GM19328 (cell line): ENCODE measurements around the gene PYDC1.
"Not testable (repeated sequence)": the region's sequence is repeated elsewhere in the genome, so short reads cannot be mapped to it uniquely, and the experiment has no call there.

Experiments used
- ATAC-seq: cut with Tn5 transposase; IDR thresholded peaks from one replicate; pipeline ENCODE4 v1.9.1; 2021; ENCODE audit warnings: mild to moderate bottlenecking, moderate library complexity; ENCODE audit not compliant: unreplicated experiment

Gene PYDC1

DNA sequence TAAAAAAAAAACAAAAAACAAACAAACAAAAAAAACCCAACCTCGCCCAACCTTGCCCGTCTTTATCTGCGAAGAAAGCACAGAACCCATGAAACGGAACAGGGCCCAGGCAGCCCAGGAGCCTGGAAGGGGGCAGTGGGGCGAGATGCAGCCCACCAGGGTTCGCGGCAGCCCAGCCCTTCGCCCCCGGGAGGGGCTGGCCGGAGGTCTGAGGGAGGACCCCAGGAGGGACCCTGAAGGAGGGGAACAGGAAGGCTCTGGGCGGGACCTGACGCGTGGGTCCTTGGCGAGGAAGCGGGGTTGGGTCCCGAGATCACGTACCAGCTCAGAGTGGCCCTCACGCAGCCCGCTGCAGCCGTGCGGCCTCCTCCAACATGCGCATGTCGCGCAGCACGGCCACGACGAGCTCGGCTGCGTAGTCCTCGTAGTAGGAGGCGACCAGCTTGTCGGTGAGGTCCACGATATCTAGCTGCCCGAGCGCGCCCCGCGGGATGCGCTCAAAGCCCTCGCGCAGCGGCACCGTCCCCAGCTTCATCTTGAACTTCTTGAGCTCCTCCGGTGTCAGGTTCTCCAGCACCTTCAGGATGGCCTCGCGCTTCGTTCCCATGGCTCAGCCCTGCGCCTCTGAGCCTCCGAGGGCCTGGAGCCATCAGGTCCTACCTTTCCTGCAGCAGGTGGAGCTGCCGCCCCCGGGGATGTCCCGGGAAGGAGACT, at the start of gene PYDC1:
TSS of gene PYDC1 (minus strand) at position 714 of the 714 bp plus-strand sequence. CDS start at position 607, 107 bp downstream.
- no peak for ATAC-seq

DNA sequence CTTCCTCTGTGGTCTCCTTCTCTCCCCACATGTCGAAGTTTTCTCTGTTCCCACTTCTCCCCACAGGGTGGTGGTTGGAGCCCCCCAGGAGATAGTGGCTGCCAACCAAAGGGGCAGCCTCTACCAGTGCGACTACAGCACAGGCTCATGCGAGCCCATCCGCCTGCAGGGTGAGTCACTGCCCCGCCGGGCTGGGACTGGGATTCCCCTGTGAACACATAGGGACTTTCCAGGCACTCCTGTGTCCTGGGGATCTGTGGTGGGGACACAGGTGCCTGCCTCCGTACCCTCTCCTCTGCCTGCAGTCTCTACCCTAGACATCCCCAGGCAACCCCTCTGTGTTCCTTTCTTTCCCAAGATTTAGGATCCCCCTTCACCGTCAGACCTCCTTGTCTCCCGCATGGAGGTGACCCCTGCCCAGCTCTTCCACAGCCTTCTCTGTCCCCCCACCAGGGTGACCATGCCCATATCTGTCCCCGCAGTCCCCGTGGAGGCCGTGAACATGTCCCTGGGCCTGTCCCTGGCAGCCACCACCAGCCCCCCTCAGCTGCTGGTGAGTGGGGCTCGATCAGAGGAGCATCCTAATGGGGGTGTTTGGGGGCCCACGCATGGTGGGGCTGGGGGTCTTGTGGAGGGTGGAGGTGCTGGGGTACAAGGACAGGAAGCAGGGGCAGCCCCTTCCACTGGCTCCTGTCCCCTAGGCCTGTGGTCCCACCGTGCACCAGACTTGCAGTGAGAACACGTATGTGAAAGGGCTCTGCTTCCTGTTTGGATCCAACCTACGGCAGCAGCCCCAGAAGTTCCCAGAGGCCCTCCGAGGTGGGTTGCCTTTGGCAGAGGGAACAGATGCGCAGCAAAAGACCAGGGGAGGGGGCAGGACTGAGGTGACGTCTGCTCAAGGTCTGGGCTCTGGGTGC, 48.7 kb upstream of the PYDC1 start:
- ATAC-seq, result peak; percentile 69

DNA sequence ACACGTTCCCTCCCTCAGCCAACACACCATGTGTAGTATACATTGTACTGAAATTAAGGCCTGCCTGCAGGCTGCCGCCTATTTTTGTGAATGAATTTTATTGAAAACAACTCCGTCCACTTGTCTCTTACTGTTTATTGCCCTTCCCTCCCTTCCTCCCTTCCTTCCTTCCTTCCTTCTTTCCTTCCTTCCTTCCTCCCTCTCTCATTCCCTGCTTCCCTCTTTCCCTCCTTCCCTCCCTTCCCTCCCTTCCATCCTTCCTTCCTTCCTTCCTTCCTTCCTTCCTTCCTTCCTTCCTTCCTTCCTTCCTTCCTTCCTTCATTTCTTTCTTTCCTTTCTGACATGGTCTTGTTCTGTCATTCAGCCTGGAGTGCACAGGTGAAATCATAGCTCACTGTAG, 45.1 kb upstream of the PYDC1 start:
- ATAC-seq, result no peak

DNA sequence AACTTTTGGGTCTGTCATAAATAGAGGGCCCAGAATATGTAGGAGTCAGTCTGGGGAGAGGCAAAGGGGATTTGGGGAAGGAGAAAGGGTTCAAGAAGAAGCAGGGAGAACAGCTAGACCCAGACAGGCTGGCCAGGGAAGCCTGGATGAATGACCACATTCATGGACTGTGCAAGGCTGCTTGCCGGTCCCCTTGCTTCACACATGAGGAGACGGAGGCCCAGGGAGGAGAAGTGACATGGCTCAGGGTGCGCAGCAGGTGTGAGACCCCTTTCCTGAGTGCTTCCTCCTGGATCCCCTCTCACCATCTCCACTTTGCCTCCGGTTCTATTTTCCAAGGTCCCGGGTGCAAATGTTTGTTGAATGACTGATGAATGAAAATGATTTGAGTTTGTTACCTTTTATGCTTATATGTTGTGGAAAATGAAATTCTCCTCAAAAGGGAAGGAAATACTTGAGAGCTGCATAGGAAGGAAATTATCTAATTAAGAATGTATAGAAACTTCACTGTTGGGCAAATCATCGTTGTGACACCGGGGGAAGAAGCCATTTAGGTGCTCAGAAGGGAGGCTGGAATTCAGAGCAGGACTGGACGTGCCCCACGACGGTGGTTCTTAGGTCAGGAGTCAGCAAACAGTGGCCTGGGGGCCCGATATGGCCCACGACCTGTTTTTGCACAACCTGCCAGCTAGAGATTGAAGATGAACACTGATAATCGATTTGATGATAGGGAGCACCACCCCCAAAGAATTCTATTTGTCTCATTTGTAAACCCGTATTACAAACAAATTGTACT, 43.4 kb upstream of the PYDC1 start:
- no peak for ATAC-seq

DNA sequence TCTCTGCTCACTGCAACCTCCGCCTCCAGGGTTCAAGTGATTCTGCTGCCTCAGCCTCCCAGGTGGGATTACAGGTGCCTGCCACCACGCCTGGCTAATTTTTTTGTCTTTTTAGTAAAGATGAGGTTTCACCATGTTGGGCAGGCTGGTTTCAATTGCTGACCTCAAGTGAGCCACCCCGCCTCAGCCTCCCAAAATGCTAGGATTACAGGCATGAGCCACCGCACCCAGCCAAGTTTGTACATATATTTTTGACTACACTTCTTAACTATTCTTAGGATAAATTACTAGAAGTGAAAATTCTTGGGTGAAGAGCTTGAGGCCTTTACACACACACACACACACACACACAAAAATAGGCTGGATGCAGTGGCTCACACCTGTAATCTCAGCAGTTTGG, 41.4 kb upstream of the PYDC1 start:
- no peak for ATAC-seq

DNA sequence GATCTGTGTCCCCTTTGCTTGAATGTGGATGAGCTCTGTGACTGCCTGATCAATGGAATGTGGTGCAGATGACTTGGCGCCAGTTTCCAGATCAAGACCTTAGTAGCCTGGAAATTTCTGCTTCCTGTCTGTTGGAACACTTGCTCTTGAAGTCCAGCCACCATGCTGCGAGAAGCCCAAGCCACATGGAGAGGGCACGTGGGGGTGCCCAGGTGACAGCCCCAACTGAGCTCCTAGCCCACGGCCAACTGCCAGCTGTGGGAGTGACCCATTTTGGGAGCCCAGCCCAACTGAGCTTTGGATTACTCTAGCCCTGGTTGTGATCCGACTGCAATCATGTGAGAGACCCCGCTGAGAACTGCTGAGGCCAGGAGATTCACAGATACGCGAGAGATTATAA, 39.5 kb upstream of the PYDC1 start:
- ATAC-seq, result no peak

DNA sequence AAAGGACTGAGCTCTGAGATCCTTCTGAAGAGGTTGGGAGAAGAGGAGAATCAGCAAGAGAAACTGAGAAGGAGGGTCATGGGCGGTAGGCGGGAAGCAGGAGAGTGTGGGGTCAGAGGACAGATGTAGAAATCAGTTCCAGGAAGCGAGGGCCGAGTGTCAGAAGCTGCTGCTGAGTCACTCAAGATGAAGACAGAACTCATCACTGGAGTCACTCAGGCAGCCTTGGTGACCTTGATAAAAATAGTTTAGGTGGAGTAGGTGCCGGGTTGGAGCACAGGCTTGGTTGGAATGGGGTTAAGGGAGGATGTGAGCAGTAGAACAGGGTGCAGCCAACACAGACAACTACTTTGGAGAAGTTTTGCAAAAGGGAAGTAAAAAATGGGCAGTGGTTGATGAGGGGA, 36.7 kb upstream of the PYDC1 start:
- no peak for ATAC-seq

DNA sequence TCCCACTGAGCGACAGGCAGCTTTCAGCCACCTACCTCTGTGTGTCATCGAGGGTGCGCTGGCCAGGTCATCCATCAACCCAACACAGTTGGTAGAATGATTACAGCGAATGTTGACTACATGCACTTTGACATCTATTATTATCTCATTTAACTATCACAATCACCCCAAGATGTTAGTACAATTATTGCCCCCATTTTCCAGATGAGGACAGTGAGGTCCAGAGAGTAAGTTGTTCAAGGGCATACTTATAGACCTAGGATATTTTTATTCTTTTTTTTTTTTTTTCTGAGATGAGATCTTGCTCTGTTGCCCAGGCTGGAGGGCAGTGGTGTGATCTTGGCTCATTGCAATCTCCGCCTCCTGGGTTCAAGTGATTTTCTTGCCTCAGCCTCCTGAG, 34.5 kb upstream of the PYDC1 start:
- no peak for ATAC-seq

DNA sequence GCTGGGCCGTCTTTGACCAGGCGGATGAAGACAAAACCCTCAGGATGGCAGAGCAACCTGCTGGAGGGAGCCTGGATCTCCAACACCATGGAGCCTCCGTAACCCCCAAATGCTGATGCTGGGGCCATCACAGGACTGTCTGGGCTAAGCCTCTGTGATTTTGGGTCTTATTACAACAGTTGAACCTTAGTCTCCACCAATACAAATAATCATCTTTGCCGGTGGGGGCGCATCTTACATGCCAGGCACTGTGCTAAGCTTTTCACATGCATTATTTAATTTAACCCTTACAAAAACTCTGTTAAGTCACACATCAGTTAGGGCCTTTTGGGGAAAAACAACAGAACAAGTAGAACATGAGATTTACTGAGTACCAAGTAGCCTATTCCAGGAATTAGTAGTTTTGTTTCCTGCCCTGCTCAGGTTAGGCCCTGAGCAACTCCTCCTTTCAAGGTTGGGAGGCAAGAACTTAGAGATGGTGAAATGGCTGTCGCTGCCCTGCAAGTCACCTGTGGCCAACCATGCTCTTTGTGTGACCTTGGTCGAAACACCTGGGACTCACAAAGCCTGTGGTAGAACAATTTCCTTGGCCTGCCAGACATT, 33.9 kb upstream of the PYDC1 start:
- no peak for ATAC-seq

DNA sequence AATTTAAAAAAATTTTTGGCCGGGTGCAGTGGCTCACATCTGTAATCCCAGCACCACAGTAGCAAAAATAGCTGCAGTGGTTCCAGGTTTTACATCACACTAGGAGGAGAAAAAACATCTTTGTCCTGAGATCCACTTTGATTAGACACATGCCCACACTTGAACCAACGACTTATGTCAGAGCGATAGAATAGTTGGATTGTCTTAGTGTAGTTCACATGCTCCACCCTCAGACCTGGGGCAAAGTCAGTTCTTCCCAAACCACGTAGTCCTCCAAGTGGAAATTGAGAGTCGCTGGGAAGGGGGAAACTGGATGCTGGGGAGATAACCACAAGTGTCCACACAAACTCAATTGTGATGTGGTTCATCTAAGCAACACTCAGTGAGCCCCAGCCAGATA, 31.4 kb upstream of the PYDC1 start:
- no peak for ATAC-seq

DNA sequence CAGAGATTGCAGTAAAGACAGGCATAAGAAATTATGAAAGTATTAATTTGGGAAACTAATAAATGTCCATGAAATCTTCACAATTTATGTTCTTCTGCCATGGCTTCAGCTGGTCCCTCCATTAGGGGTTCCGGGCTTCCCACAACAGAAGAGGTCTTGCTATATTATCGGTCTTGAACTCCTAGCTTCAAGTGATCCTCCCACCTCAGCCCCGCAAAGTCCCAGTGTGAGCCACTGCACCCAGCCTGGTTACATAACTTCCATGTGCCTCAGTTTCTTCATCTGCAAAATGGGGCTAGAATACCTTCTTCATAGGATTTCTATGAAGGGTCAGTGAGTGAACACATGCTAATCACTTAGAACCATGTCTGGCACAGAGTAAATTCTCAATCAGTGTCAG, 29.4 kb upstream of the PYDC1 start:
- ATAC-seq, result no peak

DNA sequence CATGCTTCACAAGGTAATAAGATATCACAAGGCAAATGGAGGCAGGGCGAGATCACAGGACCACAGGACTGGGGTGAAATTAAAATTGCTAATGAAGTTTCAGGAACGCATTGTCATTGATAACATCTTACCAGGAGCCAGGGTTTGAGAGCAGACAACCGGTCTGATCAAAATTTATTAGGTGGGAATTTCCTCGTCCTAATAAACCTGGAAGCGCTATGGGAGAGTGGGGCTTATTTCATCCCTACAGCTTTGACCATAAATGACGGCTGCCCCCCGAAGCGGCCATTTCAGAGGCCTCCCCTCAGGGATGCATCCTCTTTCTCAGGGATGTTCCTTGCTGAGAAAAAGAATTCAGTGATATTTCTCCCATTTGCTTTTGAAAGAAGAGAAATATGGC, 28.7 kb upstream of the PYDC1 start:
- not testable (repeated sequence) for ATAC-seq

DNA sequence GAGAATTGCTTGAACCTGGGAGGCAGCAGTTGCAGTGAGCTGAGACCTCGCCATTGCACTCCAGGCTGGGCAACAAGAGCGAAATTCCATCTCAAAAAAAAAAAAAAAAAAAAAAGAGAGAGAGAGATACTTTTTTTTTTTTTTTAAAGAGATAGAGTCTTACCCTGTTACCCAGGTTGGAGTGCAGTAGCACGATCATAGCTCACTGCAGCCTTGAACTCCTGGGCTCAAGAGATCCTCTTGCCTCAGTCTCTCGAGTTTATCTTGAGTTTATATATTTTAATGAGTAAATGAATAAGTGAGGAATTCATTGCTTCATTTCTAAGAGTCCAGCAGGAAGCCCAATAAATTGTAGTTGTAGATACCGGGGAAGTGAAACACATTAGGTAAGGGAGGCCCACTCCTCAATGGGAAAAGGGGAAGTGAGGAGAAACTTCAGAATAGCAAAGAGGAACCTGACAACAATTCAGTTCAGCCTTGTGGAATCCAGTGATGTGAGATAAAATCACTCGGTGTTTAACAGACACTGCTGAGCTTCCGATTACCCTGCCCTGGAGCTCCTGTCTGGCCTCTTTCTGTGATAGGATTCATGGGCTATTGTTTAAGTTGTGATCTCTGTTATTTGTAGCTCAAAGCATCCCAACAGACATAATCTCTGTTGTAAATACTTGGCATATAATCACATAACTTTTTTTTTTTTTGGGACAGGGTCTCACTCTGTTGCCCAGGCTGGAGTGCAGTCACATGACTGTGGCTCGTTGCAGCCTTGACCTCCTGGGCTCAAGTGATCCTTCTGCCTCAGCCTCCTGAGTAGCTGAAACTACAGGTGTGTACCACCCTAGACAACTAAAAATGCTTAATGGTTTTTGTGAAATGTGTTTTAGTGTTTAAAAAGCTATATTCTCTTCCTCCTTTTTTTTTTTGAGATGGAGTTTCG, 27.1 kb upstream of the PYDC1 start:
- ATAC-seq, result no peak

DNA sequence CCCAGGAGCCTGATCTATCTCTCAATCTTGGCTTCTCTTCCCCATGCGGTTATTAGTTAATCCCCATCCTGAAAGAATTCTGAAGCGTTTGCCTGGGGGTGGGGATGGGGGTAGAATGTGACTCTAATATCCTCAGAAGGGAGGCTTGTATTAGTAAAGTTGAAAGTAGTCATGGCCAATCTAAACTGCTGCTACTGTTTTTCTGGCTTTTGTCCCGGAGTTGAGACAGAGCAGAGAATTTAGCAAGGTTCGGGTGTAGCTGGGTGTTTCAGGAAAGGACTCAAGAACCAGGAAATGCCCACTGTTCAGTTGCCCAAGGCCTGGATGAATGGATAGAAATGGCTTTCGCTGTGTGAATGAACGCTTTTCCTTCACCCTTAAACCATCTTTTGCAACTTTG, 25.3 kb upstream of the PYDC1 start:
- no peak for ATAC-seq

DNA sequence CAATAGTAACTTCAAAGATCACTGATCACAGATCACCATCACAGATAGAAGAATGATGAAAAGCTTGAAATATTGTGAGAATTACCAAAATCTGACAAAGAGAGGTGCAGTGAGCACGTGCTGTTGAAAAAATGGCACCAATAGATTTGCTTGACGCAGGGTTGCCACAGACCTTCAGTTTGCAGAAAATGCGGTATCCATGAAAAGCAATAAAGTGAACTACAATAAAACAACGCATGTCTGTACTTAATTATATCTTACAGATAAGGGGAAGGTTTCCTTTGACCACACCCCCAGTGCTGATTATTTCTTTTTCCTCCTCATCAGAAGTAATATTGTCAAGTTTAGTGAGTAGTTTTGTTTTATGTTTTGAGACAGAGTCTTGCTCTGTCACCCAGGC, 21.1 kb upstream of the PYDC1 start:
- no peak for ATAC-seq

DNA sequence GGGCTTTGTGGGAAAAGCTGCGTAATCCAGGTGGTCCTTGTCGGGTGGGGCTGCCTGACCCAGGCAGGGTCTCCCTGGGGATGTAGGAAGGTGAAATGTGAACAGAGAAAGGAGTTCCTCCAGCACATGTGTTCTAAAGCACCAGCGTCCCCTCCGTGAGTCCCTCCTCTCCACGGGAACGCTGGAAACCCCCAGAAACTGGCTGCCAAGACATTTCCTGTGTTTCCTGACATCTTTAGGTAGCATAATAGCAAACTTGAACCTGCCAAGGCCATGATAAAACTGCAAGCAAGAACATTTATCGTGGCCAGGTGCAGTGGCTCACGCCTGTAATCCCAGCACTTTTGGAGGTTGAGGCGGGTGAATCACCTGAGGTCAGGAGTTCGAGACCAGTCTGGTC, 12.6 kb upstream of the PYDC1 start:
- no peak for ATAC-seq

DNA sequence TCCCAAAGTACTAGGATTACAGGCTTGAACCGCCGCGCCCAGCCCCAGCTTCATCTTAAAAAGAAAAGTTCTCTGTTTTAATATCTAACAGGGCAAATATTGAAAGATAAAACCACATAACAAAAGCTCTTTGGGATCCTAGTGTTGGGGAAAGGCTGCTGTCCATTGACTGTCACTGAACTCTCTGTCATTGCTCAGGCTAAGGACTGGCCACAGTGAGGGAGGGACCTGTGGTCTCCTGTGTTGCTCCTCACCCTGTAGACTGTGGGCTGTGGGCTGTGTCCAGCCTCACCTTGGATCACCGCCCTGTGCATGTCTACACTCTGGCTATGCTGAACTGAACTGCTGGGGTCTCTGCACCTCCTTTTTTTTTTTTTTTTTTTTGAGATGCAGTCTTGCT, 11.3 kb upstream of the PYDC1 start:
- ATAC-seq, result no peak

DNA sequence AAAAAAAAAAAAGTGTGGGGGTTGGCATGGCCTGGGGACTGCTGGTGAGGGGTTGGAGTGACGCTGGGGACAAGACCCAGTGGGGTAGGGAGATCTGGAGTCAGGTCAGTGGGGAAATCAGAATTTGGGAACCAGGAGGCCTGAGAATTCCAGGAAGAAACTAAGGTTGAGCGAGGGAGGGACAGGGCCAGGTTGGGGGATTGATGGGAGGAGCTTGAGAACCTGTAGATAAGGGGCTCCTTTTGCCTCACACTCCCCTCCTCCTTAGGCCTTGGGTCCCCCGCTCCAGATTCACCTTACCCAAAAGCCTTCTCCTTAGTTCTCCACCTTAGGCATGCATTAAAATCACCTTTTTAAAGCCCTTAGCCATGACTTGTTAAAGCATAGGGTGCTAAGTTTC, 8.3 kb upstream of the PYDC1 start:
- no peak for ATAC-seq

DNA sequence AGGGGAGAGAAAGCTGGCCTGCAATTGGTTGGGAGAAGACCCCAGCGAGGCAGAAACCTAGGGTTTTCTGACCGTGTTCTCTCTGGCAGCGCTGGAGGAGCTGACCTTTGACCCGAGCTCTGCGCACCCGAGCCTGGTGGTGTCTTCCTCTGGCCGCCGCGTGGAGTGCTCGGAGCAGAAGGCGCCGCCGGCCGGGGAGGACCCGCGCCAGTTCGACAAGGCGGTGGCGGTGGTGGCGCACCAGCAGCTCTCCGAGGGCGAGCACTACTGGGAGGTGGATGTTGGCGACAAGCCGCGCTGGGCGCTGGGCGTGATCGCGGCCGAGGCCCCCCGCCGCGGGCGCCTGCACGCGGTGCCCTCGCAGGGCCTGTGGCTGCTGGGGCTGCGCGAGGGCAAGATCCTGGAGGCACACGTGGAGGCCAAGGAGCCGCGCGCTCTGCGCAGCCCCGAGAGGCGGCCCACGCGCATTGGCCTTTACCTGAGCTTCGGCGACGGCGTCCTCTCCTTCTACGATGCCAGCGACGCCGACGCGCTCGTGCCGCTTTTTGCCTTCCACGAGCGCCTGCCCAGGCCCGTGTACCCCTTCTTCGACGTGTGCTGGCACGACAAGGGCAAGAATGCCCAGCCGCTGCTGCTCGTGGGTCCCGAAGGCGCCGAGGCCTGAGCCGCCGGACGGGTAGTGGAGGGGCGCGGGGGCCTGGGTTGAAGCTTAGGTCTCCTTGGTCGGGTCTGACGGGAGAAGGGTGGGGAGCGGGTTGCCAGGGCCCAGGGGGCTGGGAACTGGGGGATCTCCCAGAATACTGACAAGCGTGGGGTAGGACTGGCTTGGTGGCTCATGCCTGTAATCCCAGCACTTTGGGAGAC, 7.4 kb upstream of the PYDC1 start:
- no peak for ATAC-seq
